Gastroesophageal sphincter (tissue), 3 donors: ENCODE results near the gene TNFRSF8.

Source experiments
- CTCF ChIP-seq, 4 experiments: fragments of 200-600 bp in 2 of 4; fragments of 450-650 bp in 2 of 4; sonication (generic) in 1 of 4; IDR thresholded peaks; one replicate each; pipeline ENCODE4 v1.5.1; 2017 to 2019; ENCODE audit warnings: antibody characterized with exemption in 4 of 4, mild to moderate bottlenecking in 2 of 4, moderate library complexity in 2 of 4
- EP300 ChIP-seq: sonication (generic); formaldehyde crosslinking; IDR thresholded peaks from one replicate; pipeline ENCODE4 v1.6.1; 2017; ENCODE audit warnings: antibody characterized with exemption, mild to moderate bottlenecking
- POLR2A ChIP-seq, 2 donors: fragments of 450-650 bp; IDR thresholded peaks; one replicate each; pipeline ENCODE4 v1.6.1; 2017; ENCODE audit warnings: antibody characterized with exemption in 2 of 2, mild to moderate bottlenecking in 2 of 2, moderate library complexity in 1 of 2
- POLR2AphosphoS5 ChIP-seq: sonication (generic); formaldehyde crosslinking; IDR thresholded peaks from one replicate; pipeline ENCODE4 v1.6.1; 2017; ENCODE audit warnings: antibody characterized with exemption

GRCh38 chr1:12185036-12185917 lies 122.2 kb downstream of the TNFRSF8 start:
- TF ChIP-seq CTCF (IDR thresholded peaks at IDR 0.05) (no peak), POLR2A (IDR thresholded peaks at IDR 0.05) (no peak), EP300 (no peak), POLR2AphosphoS5 (no peak)
